IMR-90 (cell line): ENCODE measurements around the gene SYNPR. TPM values are rescaled to one million over a fixed set of nuclear protein-coding genes. Genes with fewer than 3 reads are reported as not detected.

Source experiments
- ATAC-seq: fragments of 200-7000 bp; cut with Tn5 transposase; 2 replicates; pipeline ENCODE4 v1.9.1; 2020; ENCODE audit warnings: low read depth, mild to moderate bottlenecking, moderate library complexity
- BruUV-seq: library from RNA; stranded (reverse); fragments of 400-500 nt; replicated peaks from 2 replicates; lab custom pipeline; 2021; lab: Mats Ljungman, UMichigan
- CTCF ChIA-PET: fragments of 300-600 bp; formaldehyde crosslinking; extraction: SDS; loops from one replicate; lab custom pipeline; 2021; ENCODE audit warnings: antibody characterized with exemption; lab: Yijun Ruan, JAX
- POLR2A ChIA-PET: fragments of 300-600 bp; sonication (Branson Sonifier 250); formaldehyde crosslinking; loops from one replicate; lab custom pipeline; 2022; ENCODE audit warnings: antibody characterized with exemption; ENCODE audit not compliant: unreplicated experiment; lab: Charles Lee
- DNase-seq: peaks from one replicate; pipeline ENCODE4 v3.0.0; 2013
- H2AFZ ChIP-seq: replicated peaks from 2 replicates; pipeline ENCODE3; 2013; ENCODE audit warnings: low read length, mild to moderate bottlenecking; ENCODE audit not compliant: poor library complexity
- H2AK5ac ChIP-seq: 2 replicates; pipeline ENCODE4 v1.6.1; 2013; ENCODE audit warnings: low read depth, low read length, inconsistent platforms
- H2AK9ac ChIP-seq: replicated peaks from 2 replicates; pipeline ENCODE3; 2013; ENCODE audit warnings: mild to moderate bottlenecking, low read depth, low read length, moderate library complexity; ENCODE audit not compliant: poor library complexity
- H2BK120ac ChIP-seq: 2 replicates; pipeline ENCODE4 v1.6.1; 2013; ENCODE audit warnings: low read depth, low read length, inconsistent platforms
- H2BK15ac ChIP-seq: 3 replicates; pipeline ENCODE4 v1.6.1; 2013; ENCODE audit warnings: low read depth, low read length, inconsistent platforms
- H2BK20ac ChIP-seq: 2 replicates; pipeline ENCODE4 v1.6.1; 2013; ENCODE audit warnings: low read depth, mild to moderate bottlenecking, inconsistent platforms, low read length, moderate library complexity
- H2BK5ac ChIP-seq: 2 replicates; pipeline ENCODE4 v1.6.1; 2013; ENCODE audit warnings: mild to moderate bottlenecking, low read depth, low read length, inconsistent platforms; ENCODE audit not compliant: poor library complexity, severe bottlenecking
- H3K14ac ChIP-seq: replicated peaks from 2 replicates; pipeline ENCODE4 v1.6.1; 2013; ENCODE audit warnings: low read depth, low read length, inconsistent platforms
- H3K18ac ChIP-seq: 2 replicates; pipeline ENCODE4 v1.6.1; 2013; ENCODE audit warnings: low read depth, low read length, control low read depth
- H3K23ac ChIP-seq: 2 replicates; pipeline ENCODE4 v1.6.1; 2013; ENCODE audit warnings: low read depth, low read length, inconsistent platforms
- H3K27ac ChIP-seq: 2 replicates; pipeline ENCODE4 v1.5.1; 2013; ENCODE audit warnings: mild to moderate bottlenecking, control low read depth, low read length; ENCODE audit not compliant: insufficient read depth
- H3K27me3 ChIP-seq: 2 replicates; pipeline ENCODE4 v1.6.1; 2013; ENCODE audit warnings: low read length; ENCODE audit not compliant: control insufficient read depth, insufficient read depth
- H3K36me3 ChIP-seq: 2 replicates; pipeline ENCODE4 v1.6.1; 2013; ENCODE audit warnings: low read length, mixed read lengths; ENCODE audit not compliant: control insufficient read depth, insufficient read depth
- H3K4ac ChIP-seq: 2 replicates; pipeline ENCODE4 v1.6.1; 2013; ENCODE audit warnings: low read depth, low read length, inconsistent platforms
- H3K4me1 ChIP-seq: 2 replicates; pipeline ENCODE4 v1.6.1; 2013; ENCODE audit warnings: low read length, mixed read lengths; ENCODE audit not compliant: control insufficient read depth, insufficient read depth
- H3K4me2 ChIP-seq: 2 replicates; pipeline ENCODE4 v1.6.1; 2013; ENCODE audit warnings: low read depth, mild to moderate bottlenecking, control low read depth, low read length, moderate library complexity
- H3K4me3 ChIP-seq: 2 replicates; pipeline ENCODE4 v1.5.1; 2013; ENCODE audit warnings: low read depth, mild to moderate bottlenecking, control low read depth, low read length, moderate library complexity; ENCODE audit not compliant: insufficient read depth
- H3K56ac ChIP-seq: 2 replicates; pipeline ENCODE4 v1.6.1; 2013; ENCODE audit warnings: low read length, inconsistent platforms; ENCODE audit not compliant: insufficient read depth; ENCODE audit errors: extremely low read depth
- H3K79me1 ChIP-seq, 2 experiments: 2 replicates each; pipeline ENCODE4 v1.6.1; 2013; ENCODE audit warnings: low read length in 2 of 2, inconsistent platforms in 1 of 2, low read depth in 1 of 2
- H3K9ac ChIP-seq: 2 replicates; pipeline ENCODE4 v1.6.1; 2013; ENCODE audit warnings: low read depth, low read length, control low read depth
- H3K9me1 ChIP-seq: 2 replicates; pipeline ENCODE4 v1.6.1; 2013; ENCODE audit warnings: low read length, inconsistent platforms; ENCODE audit not compliant: insufficient read depth
- H3K9me3 ChIP-seq: 2 replicates; pipeline ENCODE4 v1.6.1; 2013; ENCODE audit warnings: low read length; ENCODE audit not compliant: control insufficient read depth, insufficient read depth
- H4K20me1 ChIP-seq: 2 replicates; pipeline ENCODE4 v1.6.1; 2013; ENCODE audit warnings: low read length, inconsistent platforms; ENCODE audit not compliant: insufficient read depth
- H4K5ac ChIP-seq: 2 replicates; pipeline ENCODE4 v1.6.1; 2013; ENCODE audit warnings: mild to moderate bottlenecking, low read depth, low read length, control low read depth
- H4K8ac ChIP-seq, 2 experiments: 2 replicates each; pipeline ENCODE4 v1.6.1; 2013; ENCODE audit warnings: low read depth in 2 of 2, low read length in 2 of 2, control low read depth in 1 of 2, inconsistent platforms in 1 of 2
- H4K91ac ChIP-seq: 2 replicates; pipeline ENCODE4 v1.6.1; 2013; ENCODE audit warnings: low read depth, low read length, inconsistent platforms; ENCODE audit not compliant: insufficient read depth
- NFE2L2 ChIP-seq: fragments of 150-350 bp; IDR thresholded peaks from 2 replicates; pipeline ENCODE4 v1.6.1; 2016; ENCODE audit warnings: low read depth, mild to moderate bottlenecking, low read length
- WGBS, 2 experiments: methylation state at CpG; one replicate each; pipeline versions ENCODE4 v1.1.5 to v1.1.7; 2013; ENCODE audit warnings: missing lambda C conversion rate in 2 of 2; ENCODE audit not compliant: insufficient read length in 1 of 2; ENCODE audit errors: extremely low coverage in 2 of 2; 5-methylcytosine and 5-hydroxymethylcytosine counted together
- dilution Hi-C: fragments of 300-500 bp; cut with HindIII; formaldehyde crosslinking; loops from one replicate; pipeline ENCODE4 v1.14.3; 2018; ENCODE audit warnings: low sequenced_read_pairs; ENCODE audit not compliant: unreplicated experiment
- in situ Hi-C: fragments of 300-500 bp; cut with MboI; formaldehyde crosslinking; loops from 3 replicates; pipeline ENCODE4 v1.14.3; 2019; ENCODE audit warnings: low sequenced_read_pairs, inconsistent platforms, mixed read lengths
- intact Hi-C: fragments of 100-400 bp; cut with micrococcal nuclease; formaldehyde crosslinking; loops from 2 replicates; pipeline ENCODE4 v1.10.0; 2022
- polyA plus RNA-seq, 3 experiments: library from polyadenylated mRNA; depleted of rRNA; stranded (reverse); fragments of >200 nt; gene quantifications; 2 replicates each; pipeline ENCODE4 v1.2.3, GENCODE V29; 2012; ENCODE audit warnings: low replicate concordance in 1 of 3
- total RNA-seq: library from RNA; depleted of rRNA; stranded (reverse); fragments of >200 nt; gene quantifications from 2 replicates; pipeline ENCODE4 v1.2.3, GENCODE V29; 2012

SYNPR gene
- total and polyA plus RNA-seq, 2 of the 4 experiments (the other 2 are of a cell fraction), result not detected

- no peak overlapping the region for H3K56ac ChIP-seq
- H4K5ac ChIP-seq, result no peak overlapping the region
- H3K14ac ChIP-seq, result no peak overlapping the region
- no peaks in the 10 kb centered on the region for H3K9me1 ChIP-seq
- dilution Hi-C loops (no loop called here), in situ Hi-C loops (loop anchor here (25.0 kb wide), 2 partner anchors 107 to 732 kb away; no protein-coding TSS in a partner anchor), intact Hi-C loops (no loop called here)
- no peak overlapping the region for H2AK5ac ChIP-seq
- H4K91ac ChIP-seq, result no peak overlapping the region
- POLR2A ChIA-PET, result interaction anchor here (0.6 kb wide), 1 partner anchor 50 kb away, joined by 3 read pairs; no protein-coding TSS in a partner anchor
- H3K27me3 ChIP-seq, result no peaks in the 10 kb centered on the region; the same call in 1 of the 2 replicates
- H2BK20ac ChIP-seq, result no peak overlapping the region
- ATAC-seq (no peak), DNase-seq (no peak)
- no peaks in the 10 kb centered on the region for H3K9me3 ChIP-seq
- no peak overlapping the region for H3K23ac ChIP-seq
- H3K27ac ChIP-seq, result no peak overlapping the region
- H2AK9ac ChIP-seq, result no peak overlapping the region
- no peak overlapping the region for H3K4me2 ChIP-seq
- no peak overlapping the region for H2BK5ac ChIP-seq
- H2BK120ac ChIP-seq, result no peak overlapping the region
- H3K4me3 ChIP-seq, result no peak overlapping the region
- H2AFZ ChIP-seq, result no peak overlapping the region
- no peak for TF ChIP-seq NFE2L2
- CTCF ChIA-PET, result no interaction called here
- no peaks in the 10 kb centered on the region for H4K20me1 ChIP-seq
- no peak overlapping the region for H3K9ac ChIP-seq
- H4K8ac ChIP-seq, result no peak overlapping the region
- H2BK15ac ChIP-seq, result no peak overlapping the region
- no CpG with 5 or more reads among the region's 3 CpGs for WGBS, 2 experiments
- no peaks in the 10 kb centered on the region for H3K4me1 ChIP-seq
- H3K79me1 ChIP-seq, result no peaks in the 10 kb centered on the region
- H3K18ac ChIP-seq, result no peak overlapping the region
- H3K4ac ChIP-seq, result no peak overlapping the region
- no TSS peak for BruUV-seq
- no peaks in the 10 kb centered on the region for H3K36me3 ChIP-seq
Observed at GRCh38 chr3:63344661-63345060, 66.6 kb downstream of the SYNPR start.
